Small intestine (tissue), 7 donors: Measurements from ENCODE around the gene KIAA0408. TPM values are rescaled to one million over a fixed set of nuclear protein-coding genes. Genes with fewer than 3 reads are reported as not detected.

Experiments
- DNase-seq, 2 donors: peaks; one replicate each; pipeline versions ENCODE4 v3.0.0 to v3.0.0-alpha.2; 2013
- FAIRE-seq: peaks from 2 replicates; lab custom pipeline; 2012; peaks lifted over from hg19 to GRCh38; lab: Jason Lieb, UNC
- H3K27ac ChIP-seq, 3 donors: one replicate each; pipeline ENCODE4 v1.5.1; 2013; ENCODE audit warnings: low read length in 2 of 3, mild to moderate bottlenecking in 2 of 3, control low read depth in 1 of 3, inconsistent platforms in 1 of 3, low read depth in 1 of 3, moderate library complexity in 1 of 3
- H3K27me3 ChIP-seq, 3 donors: one replicate each; pipeline ENCODE4 v1.6.1; 2013; ENCODE audit warnings: low read length in 3 of 3, inconsistent platforms in 1 of 3; ENCODE audit not compliant: control insufficient read depth in 3 of 3, insufficient read depth in 3 of 3
- H3K36me3 ChIP-seq, 3 donors: one replicate each; pipeline ENCODE4 v1.6.1; 2013; ENCODE audit warnings: low read length in 3 of 3, inconsistent platforms in 1 of 3, low read depth in 1 of 3, mild to moderate bottlenecking in 1 of 3, moderate library complexity in 1 of 3; ENCODE audit not compliant: control insufficient read depth in 3 of 3, insufficient read depth in 2 of 3
- H3K4me1 ChIP-seq, 3 donors: one replicate each; pipeline ENCODE4 v1.6.1; 2013; ENCODE audit warnings: low read length in 2 of 3, inconsistent platforms in 1 of 3, low read depth in 1 of 3, mild to moderate bottlenecking in 1 of 3, moderate library complexity in 1 of 3; ENCODE audit not compliant: control insufficient read depth in 3 of 3, insufficient read depth in 2 of 3
- H3K4me3 ChIP-seq, 3 donors: one replicate each; pipeline ENCODE4 v1.5.1; 2013; ENCODE audit warnings: low read length in 3 of 3, control low read depth in 1 of 3, inconsistent platforms in 1 of 3, low read depth in 1 of 3, mild to moderate bottlenecking in 1 of 3, moderate library complexity in 1 of 3
- H3K9me3 ChIP-seq, 2 donors: one replicate each; pipeline ENCODE4 v1.6.1; 2013; ENCODE audit warnings: low read depth in 1 of 2, low read length in 1 of 2; ENCODE audit not compliant: control insufficient read depth in 2 of 2, insufficient read depth in 1 of 2
- WGBS, 3 donors: extraction: QIAGEN DNeasy Blood & Tissue Kit; methylation state at CpG; one replicate each; pipeline ENCODE4 v1.1.7; 2013; 5-methylcytosine and 5-hydroxymethylcytosine counted together
- polyA plus RNA-seq, 4 donors: library from polyadenylated mRNA; stranded (reverse) in 3 of 4; unstranded in 1 of 4; fragments of 200-250 nt in 3 of 4; fragments of 120-200 nt in 1 of 4; gene quantifications; one replicate each; pipeline versions ENCODE4 v1.2.1 to v1.2.3, GENCODE V29; 2013
- donor health status: healthy with polysubstance abuse.
- donor health status: control.
- donor health status: control.
- donor health status: Bipolar disorder and iron deficiency.
- donor health status: healthy.

The KIAA0408 gene
- polyA plus RNA-seq, 4 donors = 1.1 to 2.6 (median 2.0) TPM; not detected in 1

GRCh38 chr6:127458817-127459216, 372 bp downstream of the KIAA0408 start:
- Histone ChIP-seq H3K4me3 (peak overlapping the region in 1 of 3 donors; percentile 12), H3K27me3 (peaks cover 0 to 3% (median 0%) of the 10 kb centered on the region in 3 donors), H3K4me1 (no peaks in the 10 kb centered on the region), H3K27ac (peak overlapping the region in 2 of 3 donors; percentile 57 to 84), H3K36me3 (no peaks in the 10 kb centered on the region), H3K9me3 (no peaks in the 10 kb centered on the region)
- DNase-seq (no peak), FAIRE-seq (no peak)
- 46 to 51% (median 50%) methylated on average over 4 of the region's 4 CpGs for WGBS, 3 donors

GRCh38 chr6:127458222-127458621, 967 bp downstream of the KIAA0408 start:
- peaks cover 0 to 3% (median 0%) of the 10 kb centered on the region in 3 donors for H3K27me3 ChIP-seq
- WGBS, 3 donors = 25 to 44% (median 35%) methylated on average over 3 of the region's 3 CpGs
- H3K36me3 ChIP-seq = no peaks in the 10 kb centered on the region
- peak overlapping the region in 1 of 3 donors; percentile 15 for H3K27ac ChIP-seq
- no peak for FAIRE-seq
- no peak for DNase-seq
- no peaks in the 10 kb centered on the region for H3K9me3 ChIP-seq
- H3K4me1 ChIP-seq = no peaks in the 10 kb centered on the region
- H3K4me3 ChIP-seq = peak overlapping the region in 1 of 3 donors; percentile 12

GRCh38 chr6:127457456-127458064, 1.6 kb downstream of the KIAA0408 start:
- Histone ChIP-seq H3K4me1 (no peaks in the 10 kb centered on the region), H3K27me3 (peaks cover 0 to 3% (median 0%) of the 10 kb centered on the region in 3 donors), H3K4me3 (no peak overlapping the region), H3K27ac (peak overlapping the region in 1 of 3 donors; percentile 22), H3K36me3 (no peaks in the 10 kb centered on the region), H3K9me3 (no peaks in the 10 kb centered on the region)
- DNase-seq = no peak
- no peak for FAIRE-seq
- 46 to 76% (median 55%) methylated on average over 3 of the region's 3 CpGs for WGBS, 3 donors

- no peak overlapping the region for H3K27ac ChIP-seq
- no peaks in the 10 kb centered on the region for H3K9me3 ChIP-seq
- no peaks in the 10 kb centered on the region for H3K36me3 ChIP-seq
- no peak for DNase-seq
- FAIRE-seq = no peak
- no peaks in the 10 kb centered on the region for H3K4me1 ChIP-seq
- WGBS, 3 donors = 80 to 94% (median 86%) methylated on average over 3 of the region's 3 CpGs
- H3K4me3 ChIP-seq = no peak overlapping the region
- peaks cover 0 to 3% (median 0%) of the 10 kb centered on the region in 3 donors for H3K27me3 ChIP-seq
Observed at GRCh38 chr6:127456465-127456864, 2.7 kb downstream of the KIAA0408 start.

GRCh38 chr6:127453845-127454619, 5.2 kb downstream of the KIAA0408 start:
- 68 to 84% (median 84%) methylated on average over 2 of the region's 2 CpGs for WGBS, 3 donors
- Histone ChIP-seq H3K27me3 (peaks cover 0 to 3% (median 0%) of the 10 kb centered on the region in 3 donors), H3K36me3 (no peaks in the 10 kb centered on the region), H3K4me1 (no peaks in the 10 kb centered on the region), H3K27ac (no peak overlapping the region), H3K4me3 (no peak overlapping the region), H3K9me3 (no peaks in the 10 kb centered on the region)
- FAIRE-seq (no peak), DNase-seq (no peak)

GRCh38 chr6:127452803-127453202, 6.4 kb downstream of the KIAA0408 start:
- no peak overlapping the region for H3K4me3 ChIP-seq
- H3K36me3 ChIP-seq = no peaks in the 10 kb centered on the region
- H3K27me3 ChIP-seq = peaks cover 0 to 3% (median 0%) of the 10 kb centered on the region in 3 donors
- no peak overlapping the region for H3K27ac ChIP-seq
- no peaks in the 10 kb centered on the region for H3K4me1 ChIP-seq
- no peak for FAIRE-seq
- no peaks in the 10 kb centered on the region for H3K9me3 ChIP-seq
- no peak for DNase-seq

- 74 to 92% (median 83%) methylated on average over 3 of the region's 3 CpGs for whole genome bisulfite sequencing, 3 donors
- Histone ChIP-seq H3K27ac (no peak overlapping the region), H3K36me3 (no peaks in the 10 kb centered on the region), H3K4me1 (no peaks in the 10 kb centered on the region), H3K27me3 (peaks cover 0 to 2% (median 2%) of the 10 kb centered on the region in 3 donors), H3K4me3 (no peak overlapping the region), H3K9me3 (no peaks in the 10 kb centered on the region)
- DNase-seq (no peak), FAIRE-seq (no peak)
Observed at GRCh38 chr6:127451388-127451787, 7.8 kb downstream of the KIAA0408 start.

- Histone ChIP-seq H3K27me3 (peaks cover 0 to 4% (median 0%) of the 10 kb centered on the region in 3 donors), H3K9me3 (no peaks in the 10 kb centered on the region), H3K36me3 (no peaks in the 10 kb centered on the region), H3K4me3 (no peak overlapping the region), H3K27ac (no peak overlapping the region), H3K4me1 (no peaks in the 10 kb centered on the region)
- DNase-seq = no peak
- FAIRE-seq = no peak
Observed at GRCh38 chr6:127447780-127448179, 11.4 kb downstream of the KIAA0408 start.
